Activated T-helper 1 cell treated with anti-CD3 and anti-CD28 coated beads, Interleukin-2, amount 50 U/mL, for 16 hours (primary cell): Measurements from ENCODE around the gene SLFN12.
"Not testable (repeated sequence)": the region's sequence is repeated elsewhere in the genome, so short reads cannot be mapped to it uniquely, and the experiment has no call there.

ENCODE experiments used
- DNase-seq, 2 donors: peaks; one replicate each; pipeline ENCODE4 v3.0.0-alpha.2; 2020; ENCODE audit warnings: low read depth in 1 of 2, low spot score in 1 of 2

SLFN12 gene

DNA sequence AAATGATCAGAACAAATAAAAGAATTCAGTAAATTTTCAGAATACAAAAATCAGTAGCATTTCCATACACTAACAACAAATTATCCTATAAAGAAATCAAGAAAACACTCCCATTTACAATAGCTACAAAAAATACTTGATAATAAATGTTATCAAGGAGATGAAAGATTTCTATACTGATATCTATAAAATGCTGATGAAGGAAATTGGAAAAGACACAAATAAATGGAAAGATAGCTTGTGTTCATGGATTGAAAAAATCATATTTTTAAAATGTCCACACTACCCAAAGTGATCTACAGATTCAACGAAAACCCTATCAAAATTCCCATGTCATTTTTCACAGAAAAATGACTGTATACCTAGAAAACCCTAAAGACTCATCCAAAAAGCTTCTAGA is 18.1 kb downstream of the SLFN12 start:
- no peak for DNase-seq

DNA sequence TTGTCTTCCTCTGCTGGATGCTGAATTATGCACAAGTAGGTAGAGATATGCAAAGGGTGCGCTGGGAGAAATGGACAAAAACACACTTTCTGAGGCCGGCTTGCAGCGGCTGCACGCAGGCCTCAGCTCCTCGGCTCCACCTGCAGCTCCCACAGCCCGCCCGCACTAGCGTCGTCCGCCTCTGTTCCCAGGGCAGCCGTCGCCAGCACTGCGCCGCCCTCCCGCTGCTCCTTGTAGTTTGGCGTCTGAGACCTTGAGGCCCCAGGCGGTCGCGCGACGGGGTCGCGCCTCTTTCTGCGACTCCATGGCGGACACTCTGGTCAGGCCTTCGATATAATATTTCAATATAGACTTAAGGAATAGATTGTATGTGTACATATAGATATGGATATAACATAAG is 24.8 kb downstream of the SLFN12 start:
- DNase-seq: no peak

DNA sequence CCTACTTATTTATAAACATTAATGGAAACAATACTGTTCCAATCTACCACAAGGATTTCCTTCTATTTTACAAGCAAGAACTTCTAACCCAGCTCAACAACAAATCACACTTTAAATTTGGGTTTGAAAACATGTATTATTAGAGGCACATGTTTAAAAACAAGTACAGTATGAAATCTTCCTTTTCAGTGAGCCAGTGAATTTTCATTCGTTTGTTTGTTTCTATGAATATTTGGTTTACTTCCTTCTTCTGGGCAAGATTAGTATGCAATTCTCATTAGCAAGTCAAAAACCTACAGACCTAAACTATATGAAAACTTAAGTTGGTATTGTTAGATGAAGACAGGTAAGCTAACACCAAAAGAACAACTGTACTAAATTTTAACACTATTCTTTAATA is 25.7 kb downstream of the SLFN12 start:
- DNase-seq: no peak

DNA sequence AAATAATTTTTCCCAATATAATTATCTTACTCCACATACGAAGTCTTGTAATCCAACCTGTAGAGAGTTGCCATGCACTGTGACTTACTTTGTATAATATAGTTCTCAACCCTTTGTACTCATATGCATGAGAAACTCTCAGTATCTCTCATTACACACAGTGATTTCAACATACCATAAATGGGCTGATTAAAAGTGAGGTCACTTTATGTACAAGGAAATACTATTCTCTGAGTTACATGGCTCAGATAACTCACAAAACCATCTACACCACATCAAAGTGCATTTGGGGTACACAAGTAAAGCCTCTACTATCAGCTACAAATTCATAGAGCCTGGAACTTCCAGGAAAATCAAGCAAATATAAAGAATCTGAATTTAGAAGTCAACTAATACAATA is 27.9 kb downstream of the SLFN12 start:
- DNase-seq: no peak

DNA sequence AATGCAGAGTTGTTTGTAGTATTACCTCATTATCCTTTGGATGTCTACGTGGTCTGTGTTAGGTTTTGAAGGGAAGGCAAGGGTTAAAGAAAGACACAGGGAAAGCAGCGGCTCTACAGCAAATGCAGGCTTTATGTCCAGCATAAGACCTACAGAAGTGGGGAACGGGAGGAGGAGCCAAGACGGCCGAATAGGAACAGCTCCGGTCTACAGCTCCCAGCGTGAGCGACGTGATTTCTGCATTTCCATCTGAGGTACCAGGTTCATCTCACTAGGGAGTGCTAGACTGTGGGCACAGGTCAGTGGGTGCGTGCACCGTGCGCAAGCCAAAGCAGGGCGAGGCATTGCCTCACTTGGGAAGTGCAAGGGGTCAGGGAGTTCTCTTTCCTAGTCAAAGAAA is 38.5 kb downstream of the SLFN12 start:
- DNase-seq: not testable (repeated sequence)

DNA sequence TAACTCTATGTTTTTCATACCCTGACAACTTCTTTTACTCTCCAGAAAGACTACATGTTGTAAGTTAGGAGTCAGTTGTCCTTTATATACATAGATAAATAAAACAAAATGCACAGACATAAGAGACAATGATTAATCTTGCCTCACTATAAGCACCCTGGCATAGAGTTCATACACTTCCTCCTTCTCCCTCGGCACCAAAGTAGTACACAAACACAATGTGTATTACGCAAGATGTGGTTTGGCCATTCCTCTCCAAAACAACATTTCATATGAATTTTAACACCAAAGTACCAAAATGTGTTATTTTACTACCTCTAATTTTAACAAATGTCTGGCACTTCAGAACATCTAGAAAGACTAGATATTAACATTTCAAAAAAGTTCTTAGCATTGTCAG is 41.6 kb downstream of the SLFN12 start:
- DNase-seq: no peak

DNA sequence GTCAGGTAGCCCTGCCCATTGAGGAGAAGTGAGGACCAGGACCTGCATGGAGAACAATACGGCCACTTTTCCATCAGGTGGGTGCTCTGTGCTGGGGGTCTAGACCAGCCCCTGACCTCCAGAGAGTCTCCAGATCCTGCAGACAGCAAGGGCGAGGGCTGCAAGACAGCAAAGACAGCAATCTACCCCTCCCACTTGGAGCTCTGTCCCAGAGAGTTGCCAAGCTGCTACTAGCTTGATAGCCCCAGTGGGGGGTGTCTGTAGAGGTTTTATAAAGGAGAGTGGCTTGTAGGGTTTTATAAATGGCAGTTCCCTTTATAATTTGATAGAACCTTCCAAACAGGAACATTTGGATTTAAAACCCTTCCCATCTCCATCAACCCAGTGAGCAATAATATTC is 42.1 kb downstream of the SLFN12 start:
- DNase-seq: no peak

DNA sequence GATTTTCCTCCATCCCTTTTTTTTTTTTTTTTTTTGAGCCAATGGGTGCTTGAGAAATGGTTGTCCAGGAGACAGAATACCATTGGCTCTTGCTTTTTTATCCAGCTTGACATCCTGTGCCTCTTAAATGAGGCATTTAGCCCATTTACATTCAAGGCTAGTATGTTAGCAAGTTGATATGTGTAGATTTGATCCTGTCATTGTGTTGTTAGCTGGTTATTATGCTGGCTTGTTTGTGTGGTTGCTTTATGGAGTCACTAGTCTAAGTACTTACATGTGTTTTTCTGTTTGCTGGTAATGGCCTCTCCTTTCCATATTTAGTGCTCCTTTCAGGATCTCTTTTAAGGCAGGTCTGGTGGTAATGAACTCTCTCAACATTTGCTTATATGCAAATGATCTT is 44.8 kb downstream of the SLFN12 start:
- no peak for DNase-seq

DNA sequence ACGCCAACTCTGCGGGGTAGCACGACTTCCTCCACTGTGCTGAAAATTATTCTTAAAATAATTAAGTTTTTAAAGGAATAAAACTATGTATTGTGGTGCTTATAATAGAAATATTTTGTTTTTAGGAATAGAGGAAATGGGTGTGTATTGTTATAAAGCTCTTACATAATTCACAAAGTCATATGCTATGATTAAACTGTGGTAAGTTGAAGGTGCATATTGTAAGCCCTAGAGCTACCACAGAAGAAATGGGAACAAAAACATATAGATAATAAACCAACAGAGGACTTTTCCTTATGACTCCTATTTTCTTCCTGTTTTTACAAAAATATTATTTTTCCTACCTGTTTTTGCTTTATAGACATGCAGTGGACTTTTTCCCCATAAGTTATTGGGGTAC is 54.6 kb downstream of the SLFN12 start:
- no peak for DNase-seq

DNA sequence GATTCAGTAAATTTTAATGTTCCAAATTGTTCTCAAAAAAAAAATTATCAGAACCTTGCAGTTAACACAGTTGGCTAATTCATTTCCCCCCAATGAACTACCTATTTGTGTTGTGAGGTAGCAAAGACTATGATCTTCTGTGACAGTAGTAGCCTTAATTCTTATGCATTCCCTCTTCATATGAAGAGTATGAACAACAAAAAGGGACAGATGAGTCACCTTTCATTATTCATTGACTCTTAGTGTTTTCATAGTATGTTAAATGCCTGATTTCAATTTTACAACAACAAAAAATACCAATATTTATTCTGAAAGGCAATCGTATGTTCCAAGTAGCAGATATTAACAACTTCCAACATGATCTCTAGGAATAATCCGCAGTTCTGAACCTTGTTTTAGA is 55.2 kb downstream of the SLFN12 start:
- no peak for DNase-seq

DNA sequence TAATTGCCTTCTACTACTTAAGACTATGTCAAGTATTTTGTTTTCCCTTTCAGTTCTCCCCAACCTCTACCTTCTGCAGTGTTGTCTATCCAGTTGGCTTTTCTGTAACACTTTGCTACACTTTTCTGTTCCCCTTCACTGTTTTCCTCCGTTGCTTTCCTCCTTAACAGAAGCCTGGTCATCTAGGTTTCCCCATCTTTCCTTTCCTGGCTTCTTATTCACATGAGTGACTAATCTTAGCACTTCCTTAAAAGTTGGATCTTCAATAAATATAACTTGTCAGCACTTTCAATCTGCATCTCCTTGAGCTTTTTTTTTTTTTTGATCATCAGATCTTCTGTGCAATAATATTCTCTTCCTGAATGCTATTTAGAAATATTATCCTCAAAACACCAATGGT is 56.1 kb downstream of the SLFN12 start:
- no peak for DNase-seq

DNA sequence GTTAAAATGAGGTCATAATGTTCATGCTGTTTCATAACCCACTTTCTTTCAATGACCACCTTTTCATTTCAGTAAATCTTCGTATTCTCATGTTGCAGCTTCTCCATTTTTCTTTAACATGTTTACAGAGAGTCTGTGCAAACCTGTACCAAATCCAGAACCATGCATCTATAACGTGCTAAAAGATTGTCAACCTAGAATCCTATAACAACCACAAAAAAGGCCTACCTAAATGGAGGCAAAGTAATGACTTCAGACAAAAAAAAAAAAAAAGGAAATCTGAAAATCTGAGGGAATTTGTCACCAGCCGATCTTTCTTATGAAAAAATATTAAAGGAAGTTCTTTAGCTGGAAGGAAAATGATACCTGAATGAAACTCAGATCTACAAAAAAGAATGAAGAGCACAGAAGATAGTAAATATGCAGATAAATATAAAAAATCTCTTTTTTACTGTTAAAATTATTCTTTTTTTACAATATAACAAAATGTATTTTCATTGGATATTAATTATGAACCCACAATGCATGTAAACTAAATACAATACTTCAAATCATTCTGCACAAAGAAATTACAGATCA is 57.4 kb downstream of the SLFN12 start:
- DNase-seq: no peak

DNA sequence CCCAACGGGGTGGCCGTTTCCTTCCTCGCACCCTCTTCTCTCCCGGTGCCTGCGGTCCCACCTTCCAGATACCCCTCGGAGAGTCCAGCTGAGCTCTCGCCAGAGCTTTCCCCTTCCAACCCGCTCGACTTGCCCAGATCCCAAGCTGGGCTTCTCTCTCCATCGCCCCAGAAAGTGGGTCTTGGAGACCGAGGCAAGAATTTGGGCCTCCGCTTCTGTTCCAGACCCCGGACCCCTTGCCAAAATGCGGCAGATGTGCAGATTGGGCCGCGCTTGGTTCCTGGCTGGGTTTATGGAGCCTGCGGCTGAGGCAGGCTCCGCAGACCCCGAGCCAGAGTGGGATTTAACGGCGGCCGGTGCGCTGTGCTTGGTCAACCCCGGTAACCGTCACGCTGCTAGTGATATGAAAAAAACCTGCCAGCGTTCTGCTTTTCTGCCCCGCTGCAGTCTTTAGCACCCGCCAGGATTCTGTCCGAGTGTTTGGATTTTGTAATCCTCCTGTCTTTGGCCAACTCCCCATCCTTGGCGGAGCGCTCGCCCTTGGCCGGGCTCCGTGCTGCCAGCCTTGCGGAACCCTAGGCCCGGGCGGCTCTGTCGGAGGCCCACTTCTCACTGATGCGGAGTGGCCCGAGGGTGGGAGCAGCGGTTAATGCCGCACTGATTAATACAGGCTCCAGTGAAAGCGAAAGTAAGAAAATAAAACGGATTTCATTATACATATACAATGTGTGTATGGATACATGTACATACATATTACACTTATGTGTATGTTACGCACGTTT is 58.1 kb downstream of the SLFN12 start:
- peak in 1 of 2 donors; percentile 22 for DNase-seq

DNA sequence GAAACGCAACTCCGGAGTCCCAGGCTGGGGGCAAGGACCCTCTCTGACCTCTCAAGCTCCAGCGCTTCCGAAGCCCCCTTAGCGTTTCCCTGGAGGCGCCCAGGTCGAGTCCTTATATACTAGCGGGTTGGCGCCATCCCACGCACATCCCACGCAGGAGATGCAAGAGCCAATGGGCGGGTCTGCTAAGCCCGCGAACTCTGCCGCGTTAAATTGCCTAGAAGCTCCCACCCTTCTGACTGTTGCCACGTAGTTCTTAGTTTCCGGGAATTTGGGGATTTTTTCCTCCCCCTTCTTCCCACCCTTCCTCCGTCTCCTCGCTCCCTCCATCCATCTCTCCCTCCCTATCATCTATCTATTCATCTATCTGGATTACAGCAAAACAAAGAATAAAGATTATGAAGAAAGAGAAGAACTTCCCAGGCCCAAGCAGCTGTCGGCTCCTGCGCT is 58.7 kb downstream of the SLFN12 start, which contains the start of gene SLFN11:
TSS of gene SLFN11 (minus strand) at position 88 of the 450 bp plus-strand sequence. CDS start 9,814 bp downstream, outside the sequence.
- peak; percentile 46 to 77 for DNase-seq

DNA sequence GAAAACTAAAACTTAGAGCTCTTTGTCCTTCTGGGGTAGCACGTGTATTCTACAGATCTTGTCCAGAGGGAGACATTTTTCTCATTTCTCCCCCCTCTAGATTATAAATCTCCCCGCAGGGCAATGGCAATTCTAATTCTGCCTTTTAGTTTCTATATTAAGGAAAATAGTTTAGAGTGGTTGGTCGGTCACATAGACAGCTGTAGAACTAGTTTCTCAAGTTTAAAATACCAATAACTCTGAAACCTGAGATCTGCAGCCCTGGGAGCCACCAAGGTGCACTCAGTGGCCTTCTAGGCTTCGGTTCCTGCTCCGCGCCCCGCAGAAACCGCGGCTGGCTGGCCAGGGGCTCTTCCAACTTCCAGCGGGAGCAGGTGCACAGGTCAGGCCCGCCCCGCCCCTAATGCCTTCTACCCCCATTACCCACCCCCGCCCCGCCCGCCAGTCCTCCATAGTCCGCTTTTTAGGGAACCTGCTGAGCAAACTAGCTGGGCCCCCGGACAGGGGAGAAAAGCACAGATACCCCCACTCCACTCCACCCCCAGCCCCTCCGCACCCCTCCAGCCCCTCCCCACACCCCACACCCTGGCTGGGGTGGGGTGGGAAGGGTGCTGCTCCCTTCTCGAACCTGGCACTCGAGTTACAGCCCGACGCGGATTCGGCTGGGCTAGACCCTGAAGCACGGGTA is 59.3 kb downstream of the SLFN12 start:
- peak in 1 of 2 donors; percentile 9 for DNase-seq

DNA sequence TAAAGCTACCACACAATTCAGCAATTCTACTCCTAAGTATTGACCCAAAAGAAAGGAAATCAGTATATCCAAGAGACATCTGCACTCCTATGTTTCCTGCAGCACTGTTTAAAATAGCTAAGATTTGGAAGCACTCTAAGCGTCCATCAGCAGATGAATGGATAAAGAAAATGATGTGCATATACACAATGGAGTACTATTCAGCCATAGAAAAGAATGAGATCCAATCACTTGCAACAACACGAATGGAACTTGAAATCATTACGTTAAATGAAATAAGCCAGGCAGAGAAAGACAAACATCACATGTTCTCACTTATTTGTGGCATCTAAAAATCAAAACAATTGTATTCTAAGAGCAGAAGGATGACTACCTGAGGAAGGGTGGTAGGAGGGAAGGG is 60.4 kb downstream of the SLFN12 start:
- DNase-seq: no peak

DNA sequence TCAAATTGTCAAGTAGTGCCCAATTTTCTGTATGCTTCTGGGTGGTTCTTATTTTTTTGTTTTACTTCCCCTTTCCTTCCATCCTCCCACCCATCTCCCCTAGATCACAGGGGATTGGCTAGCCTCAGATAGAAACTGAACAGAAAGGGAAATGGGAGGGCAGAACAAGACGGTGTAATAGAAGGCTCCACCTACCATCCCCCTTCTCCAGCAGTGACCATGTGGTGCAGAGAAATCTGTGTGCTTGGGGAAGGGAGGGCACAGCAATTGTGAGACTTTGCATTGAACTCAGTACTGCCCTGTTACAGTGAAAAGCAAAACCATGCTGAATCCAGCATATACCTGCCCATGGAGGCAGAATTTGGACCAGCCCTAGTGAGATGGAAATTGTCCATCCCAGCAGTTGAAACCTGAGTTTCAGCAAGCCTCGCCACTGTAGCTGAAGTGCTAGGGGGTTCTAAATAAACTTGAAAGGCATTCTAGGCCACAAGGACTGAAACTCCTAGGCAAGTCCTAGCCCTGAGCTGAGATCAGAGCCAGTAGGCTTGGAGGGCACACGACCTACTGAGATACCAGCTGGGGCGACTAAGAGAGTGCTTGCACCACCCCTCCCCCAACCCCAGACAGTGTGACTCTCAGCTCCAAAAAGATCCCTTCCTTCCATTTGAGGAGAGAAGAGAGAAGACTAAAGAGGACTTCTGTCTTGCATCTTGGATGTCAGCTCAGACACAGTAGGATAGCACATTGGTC is 64.0 kb downstream of the SLFN12 start:
- no peak for DNase-seq

DNA sequence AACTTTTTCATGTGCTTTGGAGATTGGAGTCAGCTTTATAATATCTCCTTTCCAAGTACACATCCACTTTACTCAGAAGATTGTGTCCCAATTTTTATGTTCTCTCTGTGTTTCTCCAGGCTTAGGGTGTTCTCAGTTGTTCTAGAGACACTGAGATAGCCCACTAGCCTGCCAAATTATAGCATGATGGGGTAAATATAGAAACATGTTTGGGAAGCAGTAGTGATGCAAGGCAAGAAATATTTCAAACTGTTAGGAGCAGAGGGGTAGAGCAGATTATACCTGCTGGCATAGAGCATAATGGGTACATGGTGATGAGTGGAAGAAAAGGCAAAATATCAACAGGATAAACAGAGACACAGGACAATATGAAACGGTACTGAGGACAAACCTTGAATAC is 71.3 kb downstream of the SLFN12 start:
- no peak for DNase-seq
